Measurements from ENCODE around the gene MAP3K4. TPM values are rescaled to one million over a fixed set of nuclear protein-coding genes. Genes with fewer than 3 reads are reported as not detected.

MAP3K4 gene
- total RNA-seq, 3 donors from 2014 or later = 32.8 to 58.3 (median 34.7) TPM

DNA sequence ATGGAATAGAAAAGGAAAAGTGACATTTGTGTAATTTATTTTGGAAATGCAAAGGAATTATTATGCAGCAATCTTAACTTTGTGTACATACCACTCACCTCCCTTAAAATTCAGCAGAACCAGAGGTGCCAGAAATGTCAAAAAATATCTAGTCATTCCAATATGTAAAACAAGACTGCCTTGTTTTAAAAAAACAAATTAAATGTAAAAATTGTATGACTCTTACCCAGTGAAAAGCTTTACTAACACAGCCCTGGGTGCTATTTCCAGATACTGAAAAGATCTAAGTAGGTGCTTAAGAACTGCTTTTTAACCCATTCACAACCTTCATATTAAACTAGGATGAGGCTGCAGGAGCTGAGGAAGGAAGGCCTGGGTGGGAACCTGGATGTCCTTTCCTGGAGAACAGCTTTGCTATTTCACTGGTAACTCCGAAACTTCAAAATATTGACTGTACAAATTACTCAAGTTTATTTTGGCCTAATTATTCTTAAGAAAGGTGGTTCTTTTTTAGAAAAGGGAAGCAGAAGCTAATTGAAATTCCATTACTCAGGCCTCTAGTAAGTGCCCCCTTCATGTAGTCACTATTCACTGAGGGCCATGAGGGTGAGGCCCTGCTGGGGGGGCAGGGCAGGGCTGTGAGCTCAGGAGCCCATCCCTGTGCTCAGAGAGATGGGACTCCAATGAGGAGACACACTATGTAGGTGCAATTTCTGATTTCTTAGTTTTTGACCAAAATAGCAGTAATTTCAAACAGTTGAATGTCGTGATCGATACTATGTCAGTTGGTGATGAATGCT, 139.6 kb downstream of the MAP3K4 start:
- Histone ChIP-seq H3K4me3 (no peak overlapping the region), H3K36me3 (ENCODE audit: low read depth) (no peaks in the 10 kb centered on the region), H3K9me3 (no peaks in the 10 kb centered on the region), H3K4me1 (ENCODE audit: low read depth) (no peaks in the 10 kb centered on the region)
- intact Hi-C loops (cut with DNase I, micrococcal nuclease) = no loop called here
- ATAC-seq (no peak), DNase-seq (no peak)
- TF ChIP-seq, protein P1, sequence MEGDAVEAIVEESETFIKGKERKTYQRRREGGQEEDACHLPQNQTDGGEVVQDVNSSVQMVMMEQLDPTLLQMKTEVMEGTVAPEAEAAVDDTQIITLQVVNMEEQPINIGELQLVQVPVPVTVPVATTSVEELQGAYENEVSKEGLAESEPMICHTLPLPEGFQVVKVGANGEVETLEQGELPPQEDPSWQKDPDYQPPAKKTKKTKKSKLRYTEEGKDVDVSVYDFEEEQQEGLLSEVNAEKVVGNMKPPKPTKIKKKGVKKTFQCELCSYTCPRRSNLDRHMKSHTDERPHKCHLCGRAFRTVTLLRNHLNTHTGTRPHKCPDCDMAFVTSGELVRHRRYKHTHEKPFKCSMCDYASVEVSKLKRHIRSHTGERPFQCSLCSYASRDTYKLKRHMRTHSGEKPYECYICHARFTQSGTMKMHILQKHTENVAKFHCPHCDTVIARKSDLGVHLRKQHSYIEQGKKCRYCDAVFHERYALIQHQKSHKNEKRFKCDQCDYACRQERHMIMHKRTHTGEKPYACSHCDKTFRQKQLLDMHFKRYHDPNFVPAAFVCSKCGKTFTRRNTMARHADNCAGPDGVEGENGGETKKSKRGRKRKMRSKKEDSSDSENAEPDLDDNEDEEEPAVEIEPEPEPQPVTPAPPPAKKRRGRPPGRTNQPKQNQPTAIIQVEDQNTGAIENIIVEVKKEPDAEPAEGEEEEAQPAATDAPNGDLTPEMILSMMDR (IDR thresholded peaks at IDR 0.05) = no peak

DNA sequence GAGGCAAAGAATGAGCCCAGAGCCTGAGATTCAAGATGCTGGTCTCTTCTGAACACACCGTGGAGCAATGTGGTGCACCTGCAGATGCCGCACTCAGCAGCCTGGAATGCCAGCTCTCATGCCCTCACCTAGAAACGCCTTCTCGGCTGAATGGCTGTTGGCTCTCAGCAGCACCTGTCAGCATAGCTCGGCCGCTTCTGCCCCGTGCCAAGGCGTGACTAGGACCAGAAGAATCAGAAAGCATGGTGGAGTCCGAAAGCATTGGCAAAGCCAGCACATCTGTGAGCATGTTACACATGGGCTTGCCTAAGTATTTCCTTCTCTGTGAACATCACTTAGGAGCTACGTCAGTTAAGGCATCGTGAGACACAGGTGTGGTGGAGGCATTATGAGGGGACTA, 140.8 kb downstream of the MAP3K4 start:
- intact Hi-C loops (cut with DNase I, micrococcal nuclease) = no loop called here
- Histone ChIP-seq H3K4me3 (no peak overlapping the region), H3K9me3 (no peaks in the 10 kb centered on the region), H3K4me1 (ENCODE audit: low read depth) (no peaks in the 10 kb centered on the region), H3K36me3 (ENCODE audit: low read depth) (no peaks in the 10 kb centered on the region)
- ATAC-seq (no peak), DNase-seq (no peak)
- TF ChIP-seq, protein P1 (IDR thresholded peaks at IDR 0.05) = no peak

DNA sequence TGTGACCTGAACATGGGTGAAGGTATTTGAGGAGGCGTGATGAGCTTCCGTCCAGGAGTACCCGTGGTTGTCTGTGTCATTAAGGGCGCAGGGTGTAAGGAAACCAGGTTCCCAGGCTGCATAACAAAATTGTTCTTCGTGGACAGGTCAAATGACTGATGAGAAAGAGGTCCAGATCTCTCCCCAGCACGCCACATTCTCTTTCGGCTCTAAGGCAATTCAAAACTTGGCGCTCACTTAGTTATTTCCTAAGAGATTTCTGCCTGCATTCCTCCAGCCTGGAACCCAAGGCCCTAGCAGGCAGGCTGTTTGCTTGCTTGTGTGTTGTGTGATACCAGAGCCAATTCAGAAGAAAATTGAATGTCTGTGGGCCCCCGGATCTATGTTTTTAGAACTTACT, 142.4 kb downstream of the MAP3K4 start:
- no peak for ATAC-seq
- intact Hi-C loops (cut with DNase I, micrococcal nuclease) = no loop called here

DNA sequence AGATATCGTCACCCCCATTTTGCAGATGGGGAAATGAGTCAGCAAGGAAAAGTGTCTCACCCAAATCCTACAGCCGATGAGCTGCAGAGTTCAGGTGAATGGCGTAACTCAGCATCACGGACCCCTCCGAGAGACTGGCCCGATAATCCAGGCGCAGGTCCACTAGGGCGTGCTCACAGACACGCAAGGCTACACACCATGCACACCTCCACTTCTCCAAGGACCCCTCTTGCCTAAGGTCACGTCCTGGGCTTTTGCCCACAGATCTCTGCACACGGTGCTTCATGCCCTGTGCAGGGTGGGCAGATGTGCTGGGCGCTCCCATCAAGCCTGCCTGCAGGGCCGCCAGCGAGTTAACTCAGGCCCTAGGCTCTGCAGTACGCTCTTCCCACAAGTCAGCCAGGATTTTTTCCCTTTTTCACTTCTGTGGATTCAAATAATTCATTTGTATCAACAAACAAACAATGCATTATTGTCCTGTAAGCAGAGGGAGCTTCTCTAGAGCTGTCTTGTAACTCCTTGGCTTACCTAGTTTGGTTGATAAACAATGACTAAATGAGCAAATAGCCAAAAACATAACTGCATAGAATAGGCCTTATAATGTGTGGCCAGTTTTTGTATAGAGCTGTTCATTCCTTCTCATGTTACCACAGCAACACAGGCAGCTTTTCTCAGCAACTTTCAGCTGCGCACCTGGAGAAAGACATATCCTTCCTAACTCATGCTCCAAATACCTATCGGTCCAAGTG, 143.2 kb downstream of the MAP3K4 start:
- intact Hi-C loops (cut with DNase I, micrococcal nuclease) = no loop called here

More for the DNA sequence above, 142.4 kb downstream of the MAP3K4 start:
- Histone ChIP-seq H3K4me1 (ENCODE audit: low read depth) (no peaks in the 10 kb centered on the region), H3K36me3 (ENCODE audit: low read depth) (no peaks in the 10 kb centered on the region), H3K9me3 (no peaks in the 10 kb centered on the region), H3K4me3 (no peak overlapping the region)
- TF ChIP-seq, protein P1 (IDR thresholded peaks at IDR 0.05) = no peak
- no peak for DNase-seq

DNA sequence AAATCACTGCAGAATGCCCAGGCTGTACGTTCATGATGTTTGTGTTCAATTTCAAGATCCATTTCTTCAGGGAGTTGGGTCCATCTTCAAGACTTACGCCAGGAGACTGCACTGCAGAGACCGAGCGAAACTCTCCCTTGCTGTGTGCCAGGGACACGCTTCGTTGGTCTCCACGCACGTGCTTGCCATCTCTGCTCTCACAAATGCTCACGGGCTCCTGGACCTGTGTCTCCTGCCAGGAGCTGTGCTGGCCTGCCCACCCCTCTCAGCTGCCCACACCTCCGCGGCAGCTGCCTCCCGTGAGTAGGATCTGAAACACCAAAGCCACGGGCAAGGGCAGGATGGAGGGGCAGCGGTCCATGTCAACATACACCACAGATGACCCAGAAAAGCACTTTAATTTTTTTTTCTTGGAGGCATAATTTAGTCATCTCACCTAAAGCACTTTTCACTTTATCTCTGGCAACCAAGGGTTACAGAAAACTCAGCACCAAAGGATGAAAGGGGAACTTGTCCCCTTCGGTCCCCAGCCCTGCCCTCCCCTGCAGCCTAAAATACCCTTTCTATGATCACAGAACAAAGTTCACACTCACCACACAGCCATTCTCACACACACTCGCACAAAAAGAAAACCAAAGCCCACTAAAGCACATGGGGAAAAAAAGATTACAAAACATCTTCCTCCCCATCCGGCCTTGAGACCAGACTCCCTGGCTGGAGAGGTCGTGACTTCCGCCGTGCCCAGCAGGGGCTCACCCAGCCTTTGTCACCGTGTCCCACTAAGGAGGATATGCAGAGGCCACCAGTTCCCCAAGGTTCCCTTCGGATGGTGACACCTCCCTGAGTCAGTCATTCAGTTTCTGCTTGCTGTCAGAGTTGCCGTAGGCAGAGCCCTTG, 144.4 kb downstream of the MAP3K4 start:
- H3K4me3 ChIP-seq = no peak overlapping the region
- no peaks in the 10 kb centered on the region for H3K36me3 ChIP-seq (ENCODE audit: low read depth)
- TF ChIP-seq, protein P1 (IDR thresholded peaks at IDR 0.05) = no peak
- no peak for DNase-seq
- H3K4me1 ChIP-seq (ENCODE audit: low read depth) = no peaks in the 10 kb centered on the region
- ATAC-seq = no peak
- H3K9me3 ChIP-seq = no peaks in the 10 kb centered on the region
- intact Hi-C loops (cut with DNase I, micrococcal nuclease) = no loop called here

More for the DNA sequence above, 143.2 kb downstream of the MAP3K4 start:
- TF ChIP-seq, protein P1 (IDR thresholded peaks at IDR 0.05) = no peak
- H3K4me1 ChIP-seq (ENCODE audit: low read depth) = no peaks in the 10 kb centered on the region
- no peaks in the 10 kb centered on the region for H3K36me3 ChIP-seq (ENCODE audit: low read depth)
- no peak for DNase-seq
- no peak overlapping the region for H3K4me3 ChIP-seq
- no peak for ATAC-seq
- H3K9me3 ChIP-seq = no peaks in the 10 kb centered on the region
